Kidney (tissue), 14 donors: ENCODE results near the gene SPECC1L. TPM values are rescaled to one million over a fixed set of nuclear protein-coding genes. Genes with fewer than 3 reads are reported as not detected.

Experiments used
- DNase-seq, 5 donors: peaks; one replicate each; pipeline ENCODE4 v3.0.0-alpha.2; 2013 to 2020
- FAIRE-seq: peaks from 2 replicates; lab custom pipeline; 2012; peaks lifted over from hg19 to GRCh38; lab: Jason Lieb, UNC
- H3K27ac ChIP-seq, 2 donors: one replicate each; pipeline ENCODE4 v1.7.0; 2013; ENCODE audit warnings: low read depth in 2 of 2, low read length in 2 of 2, inconsistent platforms in 1 of 2
- H3K27me3 ChIP-seq: one replicate; pipeline ENCODE4 v1.7.1; 2013; ENCODE audit warnings: low read length, inconsistent platforms; ENCODE audit not compliant: control insufficient read depth, insufficient read depth
- H3K36me3 ChIP-seq, 3 donors: one replicate each; pipeline versions ENCODE4 v1.7.0 to v1.7.1; 2013; ENCODE audit warnings: low read length in 3 of 3, control low read depth in 1 of 3, inconsistent platforms in 1 of 3; ENCODE audit not compliant: insufficient read depth in 3 of 3, control insufficient read depth in 2 of 3
- H3K4me1 ChIP-seq, 3 donors: one replicate each; pipeline versions ENCODE4 v1.7.0 to v1.7.1; 2013; ENCODE audit warnings: low read length in 3 of 3, inconsistent platforms in 1 of 3, low read depth in 1 of 3; ENCODE audit not compliant: control insufficient read depth in 2 of 3, insufficient read depth in 2 of 3
- H3K4me3 ChIP-seq, 3 donors: one replicate each; pipeline versions ENCODE4 v1.7.0 to v1.8.1; 2013; ENCODE audit warnings: low read length in 3 of 3, control low read depth in 1 of 3, inconsistent platforms in 1 of 3
- H3K9ac ChIP-seq, 3 donors: one replicate each; pipeline versions ENCODE4 v1.7.0 to v1.7.1; 2013; ENCODE audit warnings: low read length in 3 of 3, control low read depth in 1 of 3, inconsistent platforms in 1 of 3
- H3K9me3 ChIP-seq, 3 donors: one replicate each; pipeline versions ENCODE4 v1.7.0 to v1.7.1; 2013; ENCODE audit warnings: low read length in 3 of 3, control low read depth in 1 of 3, inconsistent platforms in 1 of 3; ENCODE audit not compliant: control insufficient read depth in 2 of 3, insufficient read depth in 1 of 3
- intact Hi-C: fragments of 100-400 bp; cut with DNase I; formaldehyde crosslinking; loops from one replicate; pipeline ENCODE4 v1.11.1; 2022
- polyA plus RNA-seq: library from polyadenylated mRNA; stranded (reverse); fragments of 350-450 nt; fragmentation: Illumina TruSeq; extraction: RNeasy Lipid Tissue Mini Kit (QIAGEN cat#74804); gene quantifications from one replicate; pipeline ENCODE4 v1.2.3, GENCODE V29; 2014; ENCODE audit warnings: low read depth, low replicate concordance; ENCODE audit not compliant: insufficient read depth
- total RNA-seq: library from RNA; stranded (reverse); fragmentation: NEBNext Ultra II Directional; extraction: Animal tissue kit (Norgen Biotek cat#: 25700); gene quantifications from one replicate; pipeline ENCODE4 v1.2.1, GENCODE V29; 2021
- TF ChIP-seq, protein P1 (sequence below): IDR thresholded peaks from 3 replicates; pipeline ENCODE4 v1.5.1; 2012; ENCODE audit warnings: mild to moderate bottlenecking, moderate library complexity, borderline replicate concordance; ENCODE audit not compliant: insufficient read depth; ENCODE audit errors: extremely low read depth
- donor health status: control.
- donor health status: control.
- donor health status: control.
- donor health status: control.
- donor health status: control.
- donor health status: DM: yes; HTN: yes; CAD: no.
- donor health status: Normal renal cell carcinoma (clear cell type).

The SPECC1L gene
- total and polyA plus RNA-seq, 2 donors from 2014 or later = 11.1 to 65.8 TPM

- peak in 2 of 5 donors; percentile 71 to 83 for DNase-seq
- Histone ChIP-seq H3K9me3 (no peaks in the 10 kb centered on the region), H3K27ac (peak overlapping the region in 1 of 2 donors; percentile 23), H3K9ac (no peak overlapping the region), H3K4me3 (no peak overlapping the region), H3K36me3 (no peaks in the 10 kb centered on the region), H3K4me1 (no peaks in the 10 kb centered on the region), H3K27me3 (no peaks in the 10 kb centered on the region)
- intact Hi-C loops = no loop called here
- FAIRE-seq = no peak
- TF ChIP-seq, protein P1, sequence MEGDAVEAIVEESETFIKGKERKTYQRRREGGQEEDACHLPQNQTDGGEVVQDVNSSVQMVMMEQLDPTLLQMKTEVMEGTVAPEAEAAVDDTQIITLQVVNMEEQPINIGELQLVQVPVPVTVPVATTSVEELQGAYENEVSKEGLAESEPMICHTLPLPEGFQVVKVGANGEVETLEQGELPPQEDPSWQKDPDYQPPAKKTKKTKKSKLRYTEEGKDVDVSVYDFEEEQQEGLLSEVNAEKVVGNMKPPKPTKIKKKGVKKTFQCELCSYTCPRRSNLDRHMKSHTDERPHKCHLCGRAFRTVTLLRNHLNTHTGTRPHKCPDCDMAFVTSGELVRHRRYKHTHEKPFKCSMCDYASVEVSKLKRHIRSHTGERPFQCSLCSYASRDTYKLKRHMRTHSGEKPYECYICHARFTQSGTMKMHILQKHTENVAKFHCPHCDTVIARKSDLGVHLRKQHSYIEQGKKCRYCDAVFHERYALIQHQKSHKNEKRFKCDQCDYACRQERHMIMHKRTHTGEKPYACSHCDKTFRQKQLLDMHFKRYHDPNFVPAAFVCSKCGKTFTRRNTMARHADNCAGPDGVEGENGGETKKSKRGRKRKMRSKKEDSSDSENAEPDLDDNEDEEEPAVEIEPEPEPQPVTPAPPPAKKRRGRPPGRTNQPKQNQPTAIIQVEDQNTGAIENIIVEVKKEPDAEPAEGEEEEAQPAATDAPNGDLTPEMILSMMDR = no peak
These were observed 180.0 kb downstream of the SPECC1L start for GRCh38 chr22:24450610-24451009.

GRCh38 chr22:24451162-24451561, 180.5 kb downstream of the SPECC1L start:
- Histone ChIP-seq H3K36me3 (no peaks in the 10 kb centered on the region), H3K4me3 (no peak overlapping the region), H3K4me1 (peaks cover 0 to 6% (median under 1%) of the 10 kb centered on the region in 3 donors), H3K9me3 (no peaks in the 10 kb centered on the region), H3K27ac (peak overlapping the region in 1 of 2 donors; percentile 23), H3K9ac (no peak overlapping the region), H3K27me3 (no peaks in the 10 kb centered on the region)
- FAIRE-seq = no peak
- no peak for DNase-seq
- TF ChIP-seq, protein P1 = no peak
- intact Hi-C loops = no loop called here

DNA sequence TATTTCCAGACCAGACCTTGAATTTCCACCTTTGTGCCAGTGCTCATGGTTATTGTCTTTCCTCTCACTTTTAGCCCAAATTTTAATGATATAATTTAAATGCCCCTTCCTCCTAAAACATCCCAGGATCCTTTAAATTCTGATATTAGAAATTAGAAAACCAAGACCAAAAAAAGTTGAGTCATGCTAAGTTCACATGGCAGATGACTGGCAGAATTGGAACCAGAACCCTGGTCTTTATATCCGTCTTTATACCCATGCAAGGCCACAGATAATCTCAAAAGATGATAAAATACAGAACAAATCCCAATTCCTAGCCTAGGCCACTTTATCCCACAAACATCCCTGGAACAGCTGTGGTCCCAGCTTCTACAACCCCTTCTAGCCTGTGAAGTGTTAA, 183.2 kb downstream of the SPECC1L start:
- H3K4me1 ChIP-seq = peaks cover 0 to 8% (median 3%) of the 10 kb centered on the region in 3 donors
- no peak overlapping the region for H3K27ac ChIP-seq
- FAIRE-seq = no peak
- no peaks in the 10 kb centered on the region for H3K27me3 ChIP-seq
- intact Hi-C loops = no loop called here
- H3K36me3 ChIP-seq = no peaks in the 10 kb centered on the region
- no peak overlapping the region for H3K9ac ChIP-seq
- TF ChIP-seq, protein P1 = no peak
- no peaks in the 10 kb centered on the region for H3K9me3 ChIP-seq
- no peak for DNase-seq
- H3K4me3 ChIP-seq = no peak overlapping the region

- no peak for DNase-seq
- no peak for FAIRE-seq
- Histone ChIP-seq H3K9me3 (no peaks in the 10 kb centered on the region), H3K4me1 (peaks cover 0 to 8% (median 3%) of the 10 kb centered on the region in 3 donors), H3K27ac (peak overlapping the region in 1 of 2 donors; percentile 16), H3K36me3 (no peaks in the 10 kb centered on the region), H3K27me3 (no peaks in the 10 kb centered on the region), H3K4me3 (no peak overlapping the region), H3K9ac (no peak overlapping the region)
- intact Hi-C loops = no loop called here
- TF ChIP-seq, protein P1 = no peak
These were observed 184.4 kb downstream of the SPECC1L start for GRCh38 chr22:24455039-24455438.
